GM21367 (cell line): ENCODE measurements around the gene SLC36A4.
"Not testable (repeated sequence)": the region's sequence is repeated elsewhere in the genome, so short reads cannot be mapped to it uniquely, and the experiment has no call there.

ENCODE experiments used
- ATAC-seq: cut with Tn5 transposase; IDR thresholded peaks from one replicate; pipeline ENCODE4 v1.9.1; 2021; ENCODE audit not compliant: unreplicated experiment

Gene SLC36A4

DNA sequence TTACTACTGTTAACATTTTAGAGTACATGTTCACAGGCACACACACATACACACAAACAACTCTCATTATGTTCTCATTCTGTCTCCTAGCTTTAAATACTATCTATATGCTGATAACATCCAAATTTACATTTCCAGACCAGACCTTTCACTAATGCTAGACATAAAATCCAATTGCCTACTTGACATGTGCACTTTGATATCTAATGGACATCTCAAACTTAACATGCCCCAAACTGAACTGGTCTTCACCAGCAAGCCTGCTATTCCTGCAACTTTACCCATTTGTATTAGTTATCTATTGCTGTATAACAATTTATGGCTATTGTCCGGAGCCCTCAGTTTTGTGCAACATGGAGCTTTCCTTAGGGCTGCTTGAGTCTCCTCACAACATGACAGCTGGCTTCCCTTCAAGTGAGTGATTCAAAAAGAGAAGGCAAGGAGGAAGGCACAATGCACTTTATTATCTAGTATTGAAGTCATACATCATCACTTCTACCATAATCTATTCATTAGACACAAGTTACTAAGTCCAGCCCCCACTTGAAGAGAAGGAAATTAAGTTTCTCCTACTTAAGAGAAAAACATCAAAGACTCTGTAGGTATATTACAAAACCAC, 3.0 kb downstream of the SLC36A4 start:
- no peak for ATAC-seq

DNA sequence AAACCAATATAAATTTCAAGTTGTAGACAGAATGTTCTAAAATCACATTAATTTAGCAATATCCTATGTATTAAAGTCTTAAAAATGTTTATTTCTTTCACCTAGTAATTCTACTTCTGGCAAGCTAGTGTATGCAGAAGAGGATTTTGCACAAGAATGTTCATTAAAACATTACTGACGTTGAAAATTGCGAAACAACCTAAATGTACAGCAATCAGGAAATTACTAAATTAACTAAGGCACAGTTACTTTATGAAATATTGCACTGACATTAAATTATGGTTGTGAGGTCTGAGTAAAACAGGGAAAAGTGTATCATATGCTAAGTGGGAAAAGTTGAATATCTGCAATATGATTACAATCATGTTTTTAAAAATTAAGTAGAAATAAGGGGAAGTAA, 4.1 kb downstream of the SLC36A4 start:
- ATAC-seq, result no peak

DNA sequence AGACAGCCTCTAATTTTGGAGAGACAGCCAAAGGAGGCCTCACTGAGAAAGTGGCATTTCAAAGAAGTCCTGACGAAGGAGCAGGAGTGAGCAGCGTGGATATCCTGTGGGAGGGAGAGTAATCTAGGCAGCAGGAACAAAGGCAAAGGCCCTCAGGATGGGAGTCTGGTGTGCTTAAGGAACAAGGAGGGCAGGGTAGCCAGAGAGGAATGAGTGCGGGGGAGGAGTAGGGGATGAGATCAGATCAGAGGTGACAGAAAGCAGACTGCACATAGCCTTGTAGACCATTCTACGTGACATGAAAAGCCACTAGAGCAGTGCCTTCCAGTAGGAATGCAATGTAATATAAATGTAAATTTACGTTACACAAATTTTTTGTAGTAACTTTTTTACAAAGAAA, 5.6 kb downstream of the SLC36A4 start:
- ATAC-seq, result no peak

DNA sequence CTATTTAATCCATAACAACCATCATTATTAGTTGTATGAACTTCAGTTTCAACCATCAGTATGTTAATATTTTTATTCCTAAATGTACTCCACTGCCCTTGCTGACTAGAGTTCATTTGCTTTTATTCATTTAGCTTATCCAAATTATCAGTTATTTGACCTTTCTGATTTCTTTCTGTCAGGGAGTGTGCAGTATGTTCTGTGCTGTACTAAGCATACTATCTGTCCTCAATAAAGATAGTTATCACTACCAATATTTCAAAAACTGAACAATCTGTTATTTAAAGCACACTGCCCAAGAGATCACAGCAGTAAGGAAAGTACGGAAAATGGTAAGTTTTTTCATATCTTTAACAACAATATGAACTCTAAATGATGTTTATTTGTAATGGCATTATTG, 8.3 kb downstream of the SLC36A4 start:
- no peak for ATAC-seq

DNA sequence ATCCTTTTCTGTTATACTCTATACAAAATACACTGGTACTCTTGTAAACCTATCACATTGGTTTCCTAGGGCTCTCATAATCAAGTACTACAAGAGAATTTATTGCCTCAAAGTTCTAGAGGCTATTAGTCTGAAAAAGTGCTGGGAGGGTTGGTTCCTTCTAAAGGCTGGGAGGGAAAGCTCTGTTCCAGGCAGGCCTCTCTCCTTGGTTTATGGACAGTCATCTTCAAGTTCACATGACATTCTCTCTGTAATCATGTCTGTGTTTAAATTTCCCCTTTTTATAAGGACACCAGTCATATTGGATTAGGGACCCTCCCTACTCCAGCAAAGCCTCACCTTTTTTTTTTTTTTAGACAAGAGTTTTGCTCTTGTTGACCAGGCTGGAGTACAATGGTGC, 9.1 kb downstream of the SLC36A4 start:
- no peak for ATAC-seq

DNA sequence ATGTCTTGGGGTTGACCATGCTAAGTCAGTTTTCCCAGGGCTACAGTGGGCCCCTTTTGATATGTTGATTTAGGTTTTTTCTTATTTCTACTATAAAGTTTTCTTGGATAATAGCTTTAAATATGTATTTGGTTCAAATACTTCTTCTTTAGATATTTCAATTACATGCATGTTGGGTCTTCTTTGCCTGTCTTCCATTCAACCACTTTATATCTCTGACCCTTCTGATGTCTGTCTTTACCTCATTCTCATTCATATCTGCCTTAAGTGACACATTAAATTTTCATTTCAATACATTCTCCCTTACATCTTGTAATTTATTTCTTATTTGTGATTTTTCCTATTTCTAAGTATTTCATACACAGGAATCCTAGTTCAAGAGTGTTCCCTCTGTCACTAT, 10.5 kb downstream of the SLC36A4 start:
- no peak for ATAC-seq

DNA sequence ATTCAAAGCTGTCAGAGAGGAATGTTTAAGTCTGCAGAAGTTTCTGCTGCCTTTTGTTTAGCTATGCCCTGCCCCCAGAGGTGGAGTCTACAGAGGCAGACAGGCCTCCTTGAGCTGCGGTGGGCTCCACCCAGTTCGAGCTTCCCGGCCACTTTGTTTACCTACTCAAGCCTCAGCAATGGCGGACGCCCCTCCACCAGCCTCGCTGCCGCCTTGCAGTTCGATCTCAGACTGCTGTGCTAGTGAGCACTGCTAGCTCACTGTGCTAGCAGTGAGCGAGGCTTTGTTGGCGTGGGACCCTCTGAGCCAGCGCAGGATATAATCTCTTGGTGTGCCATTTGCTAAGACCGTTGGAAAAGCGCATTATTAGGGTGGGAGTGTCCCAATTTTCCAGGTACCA, 19.9 kb downstream of the SLC36A4 start:
- not testable (repeated sequence) for ATAC-seq

DNA sequence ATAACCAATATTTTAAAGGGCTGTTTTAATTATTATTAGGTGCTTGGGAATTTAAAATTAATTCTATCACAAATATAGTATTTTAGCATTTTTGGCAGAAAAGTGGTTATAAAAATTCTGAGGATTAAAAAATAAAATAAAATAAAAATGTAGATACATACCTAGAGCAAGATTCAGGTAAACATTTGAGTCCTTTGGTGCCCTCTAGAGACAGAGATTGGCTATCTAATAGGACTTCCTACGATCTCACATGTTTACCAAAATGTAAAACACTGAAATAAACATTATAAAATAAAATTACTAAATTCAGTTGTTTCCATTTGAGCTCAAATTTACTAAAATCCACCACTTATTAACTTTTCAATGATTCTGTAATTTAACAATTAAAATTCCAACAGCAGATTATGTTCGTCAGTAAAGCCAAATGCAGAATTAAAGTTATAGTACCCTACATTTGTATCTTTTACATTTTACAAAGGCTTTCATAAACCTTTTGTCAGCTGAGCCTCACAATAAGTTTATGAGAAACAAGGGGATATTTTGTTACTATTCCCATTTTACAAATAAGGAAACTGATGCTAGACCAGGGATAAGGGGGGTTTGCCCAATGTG, 27.7 kb downstream of the SLC36A4 start:
- ATAC-seq, result no peak

DNA sequence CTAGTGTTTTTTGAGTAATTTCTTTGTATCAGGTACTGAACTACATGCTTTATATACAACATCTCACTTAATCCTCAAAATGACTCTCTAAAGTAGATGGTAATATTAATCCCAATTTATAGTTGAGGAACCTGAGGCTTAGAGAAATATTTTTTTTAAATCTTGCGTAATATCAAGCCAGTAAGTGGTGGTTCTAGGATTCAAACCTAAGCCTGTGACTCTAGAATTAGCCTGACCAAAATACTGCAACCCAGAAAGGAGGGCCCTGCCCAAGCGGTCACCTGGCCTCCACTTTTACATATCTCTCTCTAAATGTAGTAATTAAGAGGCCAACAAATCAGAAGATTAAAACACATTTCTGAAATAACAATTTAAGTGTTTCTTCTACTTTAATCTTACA, 28.6 kb downstream of the SLC36A4 start:
- no peak for ATAC-seq

DNA sequence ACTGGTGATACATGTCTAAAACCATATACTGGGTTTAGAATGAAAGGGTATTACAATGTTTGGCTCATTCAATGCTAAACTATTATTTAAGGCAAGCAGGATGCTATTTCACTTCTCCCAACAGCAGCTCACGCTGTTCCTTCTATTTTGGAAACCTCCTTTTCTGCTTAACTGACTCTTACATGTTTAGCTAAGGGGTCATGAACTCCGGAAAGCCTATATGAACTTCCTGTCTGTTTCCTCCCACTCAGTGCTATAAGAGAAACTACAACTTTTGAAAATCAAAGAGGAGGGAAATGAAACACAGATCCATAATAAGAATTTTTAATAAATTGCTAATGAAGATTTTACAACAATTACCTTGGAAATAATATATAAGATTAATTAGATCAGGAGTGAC, 30.9 kb downstream of the SLC36A4 start:
- ATAC-seq, result no peak

DNA sequence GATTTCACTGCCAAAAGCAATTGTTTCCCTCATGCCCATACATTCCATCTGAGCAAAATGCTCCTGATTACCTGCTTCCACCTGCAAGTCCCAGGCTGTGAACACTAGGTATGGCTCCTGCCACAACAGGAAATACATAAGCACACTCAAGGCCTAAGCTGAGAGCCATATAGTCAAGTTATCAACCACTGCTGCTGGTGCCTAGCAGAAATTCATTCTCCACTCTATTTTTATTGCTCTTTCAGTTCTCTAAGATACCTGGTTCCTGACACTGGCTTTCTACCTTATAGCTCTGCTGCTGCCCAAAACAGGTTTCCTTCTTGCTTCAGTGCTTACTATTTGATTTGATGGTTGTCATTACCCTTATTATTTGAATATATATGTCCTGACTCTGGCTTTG, 31.6 kb downstream of the SLC36A4 start:
- no peak for ATAC-seq

DNA sequence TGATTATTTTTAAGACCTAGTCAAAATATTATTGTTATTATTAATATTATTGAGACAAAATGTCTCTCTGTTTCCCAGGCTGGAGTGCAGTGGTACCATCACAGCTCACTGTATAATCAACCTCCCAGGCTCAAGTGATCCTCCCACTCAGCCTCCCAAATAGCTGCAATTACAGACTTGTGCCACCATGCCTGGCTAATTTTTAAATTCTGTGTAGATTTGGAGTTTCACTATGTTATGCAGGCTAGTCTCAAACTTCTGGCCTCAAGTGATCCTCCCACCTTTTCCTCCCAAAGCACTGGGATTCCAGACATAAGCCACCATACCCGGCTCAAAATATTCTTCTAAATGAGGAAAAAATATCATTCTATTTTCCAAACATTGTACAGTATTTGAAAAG, 37.0 kb downstream of the SLC36A4 start:
- no peak for ATAC-seq

DNA sequence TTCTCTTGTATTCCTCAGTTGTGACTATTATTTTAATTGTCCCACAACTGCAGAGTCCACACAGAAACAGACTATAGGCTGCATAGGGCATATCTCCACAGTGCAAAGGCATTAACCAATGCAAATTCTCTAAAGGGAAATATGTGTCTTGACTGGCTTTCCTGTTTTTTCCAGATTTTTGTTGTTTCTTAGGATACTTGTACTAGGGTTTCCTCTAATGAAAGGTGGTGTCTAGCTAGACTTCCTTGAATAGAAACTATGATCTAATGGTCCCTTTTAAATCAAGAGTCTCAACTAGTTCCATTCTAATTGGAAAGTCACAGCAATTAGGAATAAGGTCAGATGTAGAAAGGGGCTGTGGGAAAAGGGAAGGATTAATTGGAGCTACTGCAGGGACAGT, 37.6 kb downstream of the SLC36A4 start:
- ATAC-seq, result no peak

DNA sequence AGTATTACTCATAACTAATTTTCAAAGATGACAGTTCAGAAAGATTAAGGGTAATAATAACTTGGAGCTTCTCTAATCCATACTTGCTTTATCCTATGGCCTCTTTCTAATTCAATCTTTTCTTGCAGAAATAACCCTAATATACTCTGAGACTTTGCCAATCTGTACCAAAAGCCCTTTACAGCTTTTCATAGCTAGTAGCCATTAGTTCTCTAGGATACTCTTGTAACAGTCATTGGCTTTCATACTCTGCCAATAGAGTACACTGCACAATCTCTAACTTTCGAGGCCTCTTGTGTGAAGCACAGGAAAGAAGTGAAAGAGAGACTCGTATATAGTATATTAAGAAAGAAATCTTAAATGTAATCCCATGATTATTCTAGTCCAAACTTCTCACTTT, 38.1 kb downstream of the SLC36A4 start:
- ATAC-seq, result no peak

DNA sequence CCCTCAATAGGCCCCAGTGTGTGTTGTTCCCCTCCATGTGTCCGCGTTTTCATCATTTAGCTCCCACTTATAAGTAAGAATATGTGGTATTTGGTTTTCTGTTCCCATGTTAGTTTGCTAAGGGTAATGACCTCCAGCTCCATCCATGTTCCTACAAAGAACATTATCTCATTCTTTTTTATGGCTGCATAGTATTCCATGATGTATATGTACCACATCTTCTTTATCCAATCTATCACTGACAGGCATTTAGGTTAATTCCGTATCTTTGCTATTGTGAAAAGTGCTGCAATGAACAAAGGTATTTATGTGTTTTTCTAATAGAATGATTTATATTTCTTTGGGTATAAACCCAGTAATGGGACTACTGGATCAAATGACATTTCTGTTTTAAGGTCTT, 42.1 kb downstream of the SLC36A4 start:
- no peak for ATAC-seq

DNA sequence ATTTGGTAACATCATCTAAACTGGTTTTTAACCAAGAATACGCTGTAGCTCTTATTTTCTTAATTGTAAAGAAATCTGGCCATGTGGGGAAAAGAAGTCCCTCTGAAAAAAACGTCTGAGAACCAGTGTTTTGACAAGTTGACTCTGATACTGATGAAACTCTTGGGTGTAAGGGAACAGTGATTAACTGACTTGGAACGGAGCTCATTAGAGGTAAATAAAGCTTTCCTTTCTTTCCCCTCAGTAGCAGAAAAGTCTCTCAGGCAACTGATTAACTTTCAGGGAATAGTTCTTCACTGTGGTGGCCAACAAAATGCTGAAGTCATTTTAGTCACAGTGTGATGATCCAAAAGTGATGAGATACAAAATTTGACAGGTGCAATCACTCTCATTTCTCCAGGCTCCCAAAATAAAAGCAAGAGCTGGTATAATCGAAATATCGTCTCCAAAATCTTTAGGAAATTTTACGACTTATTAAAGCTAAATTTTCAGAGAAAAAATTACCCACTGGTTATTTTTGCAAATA, 52.3 kb downstream of the SLC36A4 start:
- no peak for ATAC-seq

DNA sequence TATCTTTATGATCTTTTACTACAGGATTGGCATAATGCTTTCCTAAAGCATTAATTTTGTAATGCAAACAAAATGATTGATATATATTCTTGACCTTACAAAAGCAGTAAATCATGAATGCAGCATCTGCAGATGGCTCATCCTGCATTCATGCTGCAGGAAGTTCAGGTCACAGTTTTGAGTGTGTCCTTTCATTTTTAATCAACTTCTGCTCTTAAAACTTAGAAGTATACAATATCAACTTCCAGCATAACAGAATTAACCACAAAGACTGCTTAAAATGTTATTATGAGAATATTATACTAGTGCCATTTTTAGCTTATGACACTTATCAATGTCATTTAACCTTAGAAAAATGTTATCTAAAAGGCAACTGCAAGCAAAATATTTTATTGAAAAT, 54.0 kb downstream of the SLC36A4 start:
- ATAC-seq, result no peak

DNA sequence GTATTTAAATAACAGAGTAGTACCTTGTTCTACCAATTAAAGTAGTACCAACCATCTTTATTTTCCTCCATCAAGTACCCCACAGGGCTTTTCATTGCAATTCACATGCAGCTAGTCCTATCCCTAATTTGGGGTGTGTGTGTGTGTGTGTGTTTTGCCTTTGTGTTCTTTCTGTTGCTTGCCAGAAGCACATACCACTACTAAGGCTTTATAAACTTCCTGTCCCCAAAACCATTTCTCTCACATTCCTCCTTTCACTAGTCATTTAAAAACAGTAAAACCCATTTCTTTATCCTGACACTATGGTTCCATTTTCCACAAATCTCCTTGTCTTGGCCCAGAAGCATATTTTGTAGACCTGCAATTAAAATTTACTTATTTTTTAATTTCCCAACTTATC, 54.6 kb downstream of the SLC36A4 start:
- no peak for ATAC-seq

DNA sequence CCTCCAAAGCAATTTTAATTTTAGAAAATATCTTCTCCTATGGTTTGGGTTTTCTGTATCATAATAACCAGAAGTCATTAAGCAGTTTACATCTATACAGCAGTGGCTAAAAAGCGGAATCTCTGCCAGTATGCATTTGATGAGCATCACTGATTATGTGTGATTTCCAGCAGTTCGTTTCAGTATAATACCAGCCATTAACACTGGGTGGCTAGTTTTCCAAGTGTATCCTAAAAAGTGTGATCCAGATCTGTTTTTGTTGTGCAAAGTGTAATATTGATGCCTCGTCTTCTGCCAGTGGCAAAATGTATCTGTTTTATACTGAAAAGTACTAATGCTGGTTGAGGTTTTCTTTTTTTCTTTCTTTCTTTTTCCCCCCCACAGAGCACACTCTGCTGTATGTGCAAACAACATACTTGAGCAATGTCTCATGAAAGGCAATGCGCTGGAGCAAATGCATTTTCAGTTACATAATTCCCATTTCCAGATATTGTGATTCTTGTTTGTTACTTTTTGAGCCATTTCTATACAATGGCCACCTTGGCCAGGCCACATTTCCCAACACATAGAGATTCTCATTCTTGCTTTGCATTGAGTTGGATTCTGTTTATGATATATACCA, 64.2 kb downstream of the SLC36A4 start:
- no peak for ATAC-seq

DNA sequence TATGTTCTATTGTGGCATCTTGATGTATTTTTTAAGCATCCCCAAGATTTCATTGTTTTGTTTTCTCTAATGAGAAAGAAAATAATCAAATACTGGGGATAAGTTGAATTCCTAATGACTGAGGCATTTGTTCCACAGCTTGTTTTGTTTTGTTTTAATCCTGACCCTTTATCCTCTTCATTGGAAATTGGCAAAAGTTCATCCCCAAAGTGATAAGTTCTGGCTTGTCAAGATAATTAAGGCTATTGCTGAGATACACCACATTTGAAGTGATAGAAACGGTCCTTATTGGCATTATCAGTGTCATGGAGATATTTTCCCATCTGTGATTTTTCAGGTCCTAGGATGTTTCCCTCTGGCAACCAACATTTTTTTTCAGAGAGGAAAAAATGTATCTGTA, 65.0 kb downstream of the SLC36A4 start:
- ATAC-seq, result no peak

DNA sequence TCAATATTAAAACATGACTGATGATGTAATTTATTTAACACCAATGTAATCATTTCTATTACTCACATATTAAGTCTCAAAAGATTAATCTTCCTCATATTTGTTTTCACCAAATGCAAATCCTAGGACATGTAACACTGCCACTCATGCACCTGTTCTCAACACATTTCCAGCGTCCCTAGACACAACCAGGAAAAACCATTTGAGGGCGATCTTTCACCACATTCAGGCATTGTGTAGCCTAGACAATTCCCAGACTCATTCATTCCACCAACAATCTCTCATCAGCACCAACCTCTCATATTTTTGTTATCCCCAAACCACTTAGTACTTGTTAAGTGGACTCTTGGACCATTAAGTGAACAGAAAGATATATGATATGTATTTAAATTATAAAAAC, 66.1 kb downstream of the SLC36A4 start:
- ATAC-seq, result no peak

DNA sequence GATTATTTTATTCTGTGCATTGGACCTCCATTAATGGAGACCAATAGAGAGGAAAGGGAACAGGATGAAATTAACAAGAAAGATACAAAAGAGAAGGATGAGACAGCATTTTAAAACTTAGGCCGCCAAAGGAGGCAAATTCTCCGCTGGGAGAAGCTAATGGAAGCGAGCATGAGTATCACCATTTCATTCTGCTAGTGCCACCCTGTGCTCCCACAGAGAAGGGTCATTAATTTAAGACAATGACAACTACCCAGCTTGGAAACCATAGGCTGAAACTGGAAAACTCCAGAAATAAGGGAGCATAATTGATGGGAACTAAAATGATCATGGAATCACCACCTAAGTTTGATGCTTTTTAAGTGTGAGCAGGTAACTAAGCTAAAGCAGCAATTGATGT, 69.2 kb downstream of the SLC36A4 start:
- no peak for ATAC-seq
